ENCODE data around the gene RHOJ. TPM values are rescaled to one million over a fixed set of nuclear protein-coding genes. Genes with fewer than 3 reads are reported as not detected.

RHOJ gene
- polyA plus RNA-seq, 1 experiment, result 116 TPM

- no peak for DNase-seq (ENCODE audit: low read depth)
Measured at GRCh38 chr14:63212776-63213500, 8.7 kb downstream of the RHOJ start.

GRCh38 chr14:63214417-63215196 lies 10.4 kb downstream of the RHOJ start:
- no peak for DNase-seq (ENCODE audit: low read depth)
- Histone ChIP-seq H3K27me3 (ENCODE audit: control insufficient read depth, insufficient read depth, low read length) (no peaks in the 10 kb centered on the region), H3K36me3 (ENCODE audit: control insufficient read depth, insufficient read depth, low read length) (no peaks in the 10 kb centered on the region), H3K4me3 (ENCODE audit: low read depth, low read length) (no peak overlapping the region)
- ChIA-PET POLR2A (no interaction called here), CTCF (no interaction called here)
- TF ChIP-seq, protein P1, sequence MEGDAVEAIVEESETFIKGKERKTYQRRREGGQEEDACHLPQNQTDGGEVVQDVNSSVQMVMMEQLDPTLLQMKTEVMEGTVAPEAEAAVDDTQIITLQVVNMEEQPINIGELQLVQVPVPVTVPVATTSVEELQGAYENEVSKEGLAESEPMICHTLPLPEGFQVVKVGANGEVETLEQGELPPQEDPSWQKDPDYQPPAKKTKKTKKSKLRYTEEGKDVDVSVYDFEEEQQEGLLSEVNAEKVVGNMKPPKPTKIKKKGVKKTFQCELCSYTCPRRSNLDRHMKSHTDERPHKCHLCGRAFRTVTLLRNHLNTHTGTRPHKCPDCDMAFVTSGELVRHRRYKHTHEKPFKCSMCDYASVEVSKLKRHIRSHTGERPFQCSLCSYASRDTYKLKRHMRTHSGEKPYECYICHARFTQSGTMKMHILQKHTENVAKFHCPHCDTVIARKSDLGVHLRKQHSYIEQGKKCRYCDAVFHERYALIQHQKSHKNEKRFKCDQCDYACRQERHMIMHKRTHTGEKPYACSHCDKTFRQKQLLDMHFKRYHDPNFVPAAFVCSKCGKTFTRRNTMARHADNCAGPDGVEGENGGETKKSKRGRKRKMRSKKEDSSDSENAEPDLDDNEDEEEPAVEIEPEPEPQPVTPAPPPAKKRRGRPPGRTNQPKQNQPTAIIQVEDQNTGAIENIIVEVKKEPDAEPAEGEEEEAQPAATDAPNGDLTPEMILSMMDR (IDR thresholded peaks at IDR 0.05; ENCODE audit: insufficient read depth, low read depth, low read length), result no peak

More at GRCh38 chr14:63212776-63213500, 8.7 kb downstream of the RHOJ start:
- TF ChIP-seq, protein P1 (IDR thresholded peaks at IDR 0.05; ENCODE audit: insufficient read depth, low read depth, low read length), result no peak
- CTCF ChIA-PET, result no interaction called here
- Histone ChIP-seq H3K36me3 (ENCODE audit: control insufficient read depth, insufficient read depth, low read length) (no peaks in the 10 kb centered on the region), H3K4me3 (ENCODE audit: low read depth, low read length) (no peak overlapping the region), H3K27me3 (ENCODE audit: control insufficient read depth, insufficient read depth, low read length) (no peaks in the 10 kb centered on the region)
- POLR2A ChIA-PET, result no interaction called here

DNA sequence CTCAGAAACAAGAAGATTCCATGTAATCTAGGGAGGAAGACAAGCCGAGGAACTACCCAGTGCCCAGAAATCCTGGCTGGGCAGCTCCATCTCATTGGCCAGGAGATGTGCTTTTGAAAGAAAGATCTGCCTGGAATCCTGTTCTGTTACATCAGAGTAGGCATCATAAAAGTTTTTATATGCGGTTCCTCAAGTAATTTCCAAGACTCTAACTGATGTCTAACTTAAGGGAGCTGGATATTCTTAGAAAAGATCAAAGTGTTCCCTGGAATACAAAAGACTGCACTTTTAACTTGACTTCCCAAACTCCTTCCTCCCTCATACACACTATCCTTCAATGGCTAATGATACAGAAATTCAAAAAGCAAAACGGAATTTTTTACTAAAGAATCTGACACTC lies 16.3 kb downstream of the RHOJ start:
- Histone ChIP-seq H3K36me3 (ENCODE audit: control insufficient read depth, insufficient read depth, low read length) (no peaks in the 10 kb centered on the region), H3K4me3 (ENCODE audit: low read depth, low read length) (no peak overlapping the region), H3K27me3 (ENCODE audit: control insufficient read depth, insufficient read depth, low read length) (no peaks in the 10 kb centered on the region)
- DNase-seq (ENCODE audit: low read depth), result no peak
- POLR2A ChIA-PET, result interaction anchor here (1.1 kb wide), 1 partner anchor 16 kb away, joined by 4 read pairs; no protein-coding TSS in a partner anchor
- TF ChIP-seq, protein P1 (IDR thresholded peaks at IDR 0.05; ENCODE audit: insufficient read depth, low read depth, low read length), result no peak
- CTCF ChIA-PET, result interaction anchor here (0.9 kb wide), 1 partner anchor 26 kb away, joined by 3 read pairs; no protein-coding TSS in a partner anchor

- POLR2A ChIA-PET, result interaction anchor here (0.6 kb wide), 1 partner anchor 77 kb away, joined by 7 read pairs; no protein-coding TSS in a partner anchor
- CTCF ChIA-PET, result interaction anchor here (0.6 to 1.0 kb wide), 2 partner anchors 12 to 30 kb away, joined by 3 read pairs; no protein-coding TSS in a partner anchor
Measured at GRCh38 chr14:63223596-63223995, 19.4 kb downstream of the RHOJ start.

More at GRCh38 chr14:63223596-63223995, 19.4 kb downstream of the RHOJ start:
- TF ChIP-seq, protein P1 (IDR thresholded peaks at IDR 0.05; ENCODE audit: insufficient read depth, low read depth, low read length), result no peak
- no peak overlapping the region for H3K4me3 ChIP-seq (ENCODE audit: low read depth, low read length)
- no peak for DNase-seq (ENCODE audit: low read depth)
- no peaks in the 10 kb centered on the region for H3K36me3 ChIP-seq (ENCODE audit: control insufficient read depth, insufficient read depth, low read length)
- H3K27me3 ChIP-seq (ENCODE audit: control insufficient read depth, insufficient read depth, low read length), result no peaks in the 10 kb centered on the region

All from BJ (cell line).